ENCODE measurements around the gene IDH3A. TPM values are rescaled to one million over a fixed set of nuclear protein-coding genes. Genes with fewer than 3 reads are reported as not detected.

IDH3A gene
- total RNA-seq, 6 experiments from 2014 or later = 22.0 to 46.5 (median 34.6) TPM

- no peaks in the 10 kb centered on the region for H3K9me3 ChIP-seq
- no peak overlapping the region for H3K27ac ChIP-seq
- TF ChIP-seq POLR2A (IDR thresholded peaks at IDR 0.05) = no peak
- TF ChIP-seq CTCF (IDR thresholded peaks at IDR 0.05) = no peak
- ATAC-seq = no peak
- intact Hi-C loops (cut with DNase I) = no loop called here
- no peaks in the 10 kb centered on the region for H3K27me3 ChIP-seq
- WGBS (ENCODE audit: insufficient coverage, low coverage, low lambda C conversion rate, missing lambda C conversion rate) = 78% methylated on average over 3 of the region's 3 CpGs
- H3K36me3 ChIP-seq = peaks cover 0 to 24% (median 5%) of the 10 kb centered on the region in 4 donors
- peaks cover 0 to 7% (median 2%) of the 10 kb centered on the region in 4 donors for H3K4me1 ChIP-seq
- no peak overlapping the region for H3K4me3 ChIP-seq
- no peak for DNase-seq
These were observed 5.8 kb downstream of the IDH3A start for GRCh38 chr15:78154955-78155354.

GRCh38 chr15:78155355-78155939, 6.3 kb downstream of the IDH3A start:
- peaks cover 0 to 2% (median 0%) of the 10 kb centered on the region in 4 donors for H3K4me1 ChIP-seq
- H3K9me3 ChIP-seq = no peaks in the 10 kb centered on the region
- ATAC-seq (no peak), DNase-seq (no peak)
- intact Hi-C loops (cut with DNase I) = no loop called here
- no peak overlapping the region for H3K27ac ChIP-seq
- H3K36me3 ChIP-seq = peaks cover 0 to 29% (median 5%) of the 10 kb centered on the region in 4 donors
- WGBS (ENCODE audit: insufficient coverage, low coverage, low lambda C conversion rate, missing lambda C conversion rate) = 81% methylated on average over 4 of the region's 4 CpGs
- H3K4me3 ChIP-seq = no peak overlapping the region
- TF ChIP-seq POLR2A (IDR thresholded peaks at IDR 0.05) = no peak
- no peak for TF ChIP-seq CTCF (IDR thresholded peaks at IDR 0.05)
- H3K27me3 ChIP-seq = no peaks in the 10 kb centered on the region

GRCh38 chr15:78156653-78157052, 7.5 kb downstream of the IDH3A start:
- ATAC-seq = no peak
- Histone ChIP-seq H3K27ac (no peak overlapping the region), H3K36me3 (peaks cover 0 to 41% (median 5%) of the 10 kb centered on the region in 4 donors)

GRCh38 chr15:78157203-78157602, 8.0 kb downstream of the IDH3A start:
- ATAC-seq (no peak), DNase-seq (no peak)
- no peaks in the 10 kb centered on the region for H3K27me3 ChIP-seq
- no peak overlapping the region for H3K4me3 ChIP-seq
- intact Hi-C loops (cut with DNase I) = no loop called here
- H3K36me3 ChIP-seq = peaks cover 0 to 46% (median 5%) of the 10 kb centered on the region in 4 donors
- no peaks in the 10 kb centered on the region for H3K4me1 ChIP-seq
- H3K9me3 ChIP-seq = no peaks in the 10 kb centered on the region
- no peak for TF ChIP-seq CTCF (IDR thresholded peaks at IDR 0.05)
- no peak for TF ChIP-seq POLR2A (IDR thresholded peaks at IDR 0.05)
- WGBS (ENCODE audit: insufficient coverage, low coverage, low lambda C conversion rate, missing lambda C conversion rate) = 35% methylated on average over 2 of the region's 2 CpGs
- H3K27ac ChIP-seq = no peak overlapping the region

More at GRCh38 chr15:78156653-78157052, 7.5 kb downstream of the IDH3A start:
- Histone ChIP-seq H3K4me3 (no peak overlapping the region), H3K9me3 (no peaks in the 10 kb centered on the region), H3K27me3 (no peaks in the 10 kb centered on the region), H3K4me1 (no peaks in the 10 kb centered on the region)
- TF ChIP-seq POLR2A (IDR thresholded peaks at IDR 0.05) = no peak
- TF ChIP-seq CTCF (IDR thresholded peaks at IDR 0.05) = no peak
- DNase-seq = no peak
- intact Hi-C loops (cut with DNase I) = no loop called here
- WGBS (ENCODE audit: insufficient coverage, low coverage, low lambda C conversion rate, missing lambda C conversion rate) = 67% methylated on average over 1 of the region's 1 CpG

Data from right lobe of liver (tissue), 6 donors.